GM19468 (cell line): ENCODE measurements around the gene TPP2.
A peak's percentile ranks its signal among the peaks of the same experiment; 100 is the strongest.

Experiments used
- ATAC-seq: cut with Tn5 transposase; IDR thresholded peaks from one replicate; pipeline ENCODE4 v1.9.1; 2021; ENCODE audit warnings: mild to moderate bottlenecking, moderate library complexity, moderate number of reproducible peaks; ENCODE audit not compliant: unreplicated experiment; ENCODE audit errors: extremely low read depth

TPP2 gene

GRCh38 chr13:102591988-102592781, 4.6 kb upstream of the TPP2 start:
- ATAC-seq: peak; percentile 7

GRCh38 chr13:102593466-102593865, 3.3 kb upstream of the TPP2 start:
- no peak for ATAC-seq

- ATAC-seq: no peak
Measured at GRCh38 chr13:102597029-102597961, 509 bp downstream of the TPP2 start.

- no peak for ATAC-seq
Measured at GRCh38 chr13:102598061-102598460, 1.3 kb downstream of the TPP2 start.

GRCh38 chr13:102599426-102600012, 2.7 kb downstream of the TPP2 start:
- no peak for ATAC-seq

DNA sequence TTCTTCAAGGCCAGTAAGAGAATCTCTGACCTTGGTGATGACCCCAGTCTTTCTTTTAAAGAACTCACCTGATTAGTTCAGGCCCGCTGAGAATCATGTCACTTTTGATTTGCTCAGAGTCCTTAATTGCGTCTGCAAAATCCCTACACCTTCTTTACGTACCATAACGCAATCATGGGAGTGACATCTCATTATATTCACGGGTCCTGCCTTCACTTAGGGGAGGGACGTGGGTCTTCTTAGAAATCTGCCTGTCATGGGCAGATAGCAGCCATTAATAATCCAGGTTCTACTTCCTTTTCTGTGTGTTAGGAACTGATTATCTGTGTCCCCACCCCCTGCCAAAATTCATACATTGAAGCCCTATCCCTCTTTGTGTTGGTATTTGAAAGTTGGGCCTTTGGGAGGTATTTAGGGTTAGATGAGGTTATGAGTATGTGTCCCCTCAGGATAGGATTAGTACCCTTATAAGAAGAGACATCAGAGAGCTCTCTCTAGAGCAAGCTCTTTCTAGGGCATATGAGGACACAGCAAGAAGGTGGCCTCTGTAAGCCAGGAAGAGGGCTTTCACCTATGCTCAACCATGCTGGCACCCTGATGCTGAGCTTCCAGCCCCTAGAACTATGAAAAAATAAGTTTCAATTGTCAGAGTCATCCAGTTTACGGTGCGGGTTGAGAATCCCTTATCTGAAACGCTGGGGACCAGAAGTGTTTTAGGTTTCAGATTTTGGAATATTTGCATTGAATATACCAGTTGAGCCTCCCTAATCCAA, 9.9 kb downstream of the TPP2 start:
- no peak for ATAC-seq

DNA sequence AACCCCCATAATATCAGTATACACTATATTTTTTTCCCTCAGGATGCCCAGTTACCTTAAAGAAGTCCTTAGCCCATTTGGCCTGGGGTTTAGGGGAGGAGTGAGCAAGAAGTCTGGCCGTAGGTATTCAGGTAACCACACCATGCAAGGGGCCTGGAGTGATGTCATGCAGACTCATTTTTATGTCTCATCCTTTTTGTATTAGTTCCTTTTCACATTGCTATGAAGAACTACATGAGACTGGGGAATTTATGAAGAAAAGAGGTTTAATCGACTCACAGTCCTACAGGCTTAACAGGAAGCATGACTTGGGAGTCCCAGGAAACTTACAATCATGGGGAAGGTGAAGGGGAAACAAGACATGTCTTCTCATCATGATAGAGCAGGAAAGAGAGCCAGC, 12.2 kb downstream of the TPP2 start:
- ATAC-seq: no peak

DNA sequence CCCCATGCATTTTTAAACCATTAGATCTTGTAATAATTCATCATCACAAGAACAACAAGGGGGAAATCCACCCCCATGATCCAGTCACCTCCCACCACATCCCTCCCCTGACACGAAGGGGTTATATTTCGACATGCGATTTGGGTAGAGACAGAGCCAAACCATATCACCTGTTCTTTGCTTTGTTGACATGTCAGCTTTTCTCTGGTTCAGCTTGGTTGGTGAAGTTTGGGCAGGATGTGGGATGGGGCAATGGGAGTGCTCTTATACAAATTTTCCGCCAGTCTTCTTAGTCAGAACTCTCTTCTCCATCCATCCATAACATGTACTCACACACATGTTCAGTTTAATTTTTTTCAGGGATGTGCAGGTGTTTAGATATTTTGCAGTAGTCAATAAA, 12.9 kb downstream of the TPP2 start:
- no peak for ATAC-seq

- ATAC-seq: no peak
Measured at GRCh38 chr13:102610296-102610895, 13.6 kb downstream of the TPP2 start.

- ATAC-seq: no peak
Measured at GRCh38 chr13:102617697-102618350, 21.0 kb downstream of the TPP2 start.

DNA sequence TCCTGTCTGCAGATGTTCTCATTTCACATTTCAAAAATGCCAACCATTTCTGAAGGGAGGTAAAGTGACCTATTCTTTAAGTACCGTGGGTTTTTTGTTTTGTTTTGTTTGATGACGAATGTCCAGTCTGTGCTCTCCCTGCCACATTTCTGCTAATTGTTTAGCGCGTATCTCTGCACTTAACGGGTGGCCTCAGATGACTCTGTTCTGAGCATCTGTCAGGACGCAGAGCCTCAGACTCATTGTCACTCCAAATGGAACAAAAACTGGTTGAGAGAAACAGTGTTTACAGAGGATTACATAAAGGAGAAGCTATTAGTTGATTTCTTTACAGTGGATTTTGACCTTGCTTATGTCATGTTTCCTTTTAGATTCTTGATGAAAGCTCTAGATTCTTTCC, 23.7 kb downstream of the TPP2 start:
- ATAC-seq: no peak

DNA sequence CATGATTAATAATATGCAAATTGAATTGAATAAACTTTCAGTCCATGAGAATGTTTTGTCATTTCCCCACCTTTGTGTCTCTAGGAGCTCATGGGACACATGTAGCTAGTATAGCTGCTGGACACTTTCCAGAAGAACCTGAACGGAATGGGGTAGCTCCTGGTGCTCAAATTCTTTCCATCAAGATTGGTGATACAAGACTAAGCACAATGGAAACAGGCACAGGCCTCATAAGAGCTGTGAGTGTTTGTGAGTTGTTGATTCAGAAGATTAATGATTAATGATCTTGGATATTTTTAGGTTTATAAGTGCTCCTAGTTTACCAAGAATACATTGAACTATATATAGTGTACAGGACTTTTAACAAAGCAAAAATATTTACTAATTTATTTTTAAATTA, 30.1 kb downstream of the TPP2 start:
- no peak for ATAC-seq

- ATAC-seq: no peak
Measured at GRCh38 chr13:102628559-102628958, 31.8 kb downstream of the TPP2 start.

- no peak for ATAC-seq
Measured at GRCh38 chr13:102631198-102631597, 34.4 kb downstream of the TPP2 start.

DNA sequence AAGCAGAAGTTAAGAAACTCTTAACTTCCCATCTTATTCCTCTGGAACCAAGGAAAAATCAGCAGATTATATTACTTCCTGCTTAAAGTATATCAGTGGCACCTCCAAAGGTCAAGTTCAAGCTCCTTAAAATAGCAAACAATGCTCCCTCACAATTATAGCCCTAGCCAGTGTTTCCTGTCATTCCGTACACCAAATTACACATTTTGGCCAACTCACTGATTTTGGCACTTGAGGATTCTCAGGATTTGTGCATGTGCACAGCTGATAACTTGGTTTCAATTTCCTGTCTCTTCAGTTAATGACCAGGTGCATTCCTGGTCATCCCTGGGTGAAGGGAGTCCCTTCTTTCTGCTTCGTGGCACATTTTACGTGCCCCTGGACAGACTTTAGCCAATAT, 42.0 kb downstream of the TPP2 start:
- ATAC-seq: no peak

DNA sequence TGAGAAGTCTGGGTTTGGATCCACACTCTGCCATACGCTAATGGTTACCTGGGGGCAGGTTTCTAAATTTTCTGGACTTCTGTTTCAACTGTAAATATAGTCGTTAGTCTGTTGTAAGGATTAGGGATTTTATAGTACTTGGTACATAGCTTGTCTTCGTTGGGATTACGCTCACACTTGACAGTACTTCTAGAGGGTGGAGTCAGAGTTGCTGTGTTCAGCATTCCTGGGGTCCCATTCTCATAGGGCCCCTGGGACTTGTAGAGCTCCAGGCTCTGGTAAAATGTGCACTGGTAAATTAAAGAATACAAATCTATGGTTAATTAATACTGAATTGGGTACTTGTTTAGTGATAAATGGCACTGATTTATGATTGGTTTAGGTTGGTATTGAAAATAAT, 45.2 kb downstream of the TPP2 start:
- ATAC-seq: no peak

GRCh38 chr13:102642475-102642874, 45.7 kb downstream of the TPP2 start:
- no peak for ATAC-seq

DNA sequence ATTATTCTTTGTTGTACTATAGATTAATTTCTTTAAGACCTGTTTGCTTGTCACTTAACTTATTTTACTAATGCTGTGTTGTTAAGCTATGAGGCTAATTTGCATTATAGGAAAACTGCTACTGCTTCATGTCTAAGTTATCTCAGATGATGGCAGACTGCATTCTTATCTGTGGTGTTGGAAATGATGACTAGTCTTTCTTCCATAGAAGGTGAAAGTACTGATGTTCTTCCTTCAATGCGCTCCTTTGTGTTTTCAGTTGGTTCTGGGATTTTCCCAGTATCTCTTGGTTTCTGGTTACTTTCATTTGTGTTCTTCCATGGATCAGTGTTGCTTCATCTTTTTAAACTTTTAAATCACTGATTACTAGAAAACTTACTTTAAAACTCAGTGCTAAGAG, 46.9 kb downstream of the TPP2 start:
- ATAC-seq: no peak

DNA sequence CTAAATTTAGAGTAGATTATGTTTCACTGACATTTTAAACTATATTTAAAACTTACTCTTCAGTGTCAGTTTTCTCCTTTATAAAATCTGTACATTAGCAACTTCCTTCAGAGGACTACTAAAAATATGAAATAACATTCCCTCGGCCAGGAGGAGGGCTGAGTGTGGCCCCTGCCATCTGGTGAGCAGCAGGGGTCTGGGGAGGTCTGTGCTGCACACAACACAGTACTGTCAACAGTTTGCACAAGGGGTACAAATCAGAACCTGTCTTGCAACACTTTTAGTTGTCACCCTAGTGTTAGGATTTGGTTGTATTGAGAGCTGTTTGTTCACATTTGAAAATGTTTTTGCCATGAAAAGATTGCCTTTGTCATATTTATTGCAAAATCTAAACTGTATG, 48.9 kb downstream of the TPP2 start:
- no peak for ATAC-seq
